ENCODE measurements around the gene FANCC. TPM values are rescaled to one million over a fixed set of nuclear protein-coding genes. Genes with fewer than 3 reads are reported as not detected.
"Not testable (repeated sequence)": the region's sequence is repeated elsewhere in the genome, so short reads cannot be mapped to it uniquely, and the experiment has no call there.

FANCC gene
- total RNA-seq, 1 experiment from 2014 or later, result 34.1 TPM

- DNase-seq (ENCODE audit: low read depth), result no peak
- in situ Hi-C loops (cut with HindIII; ENCODE audit: low pct_unique_long_range_greater_than_20kb, low sequenced_read_pairs), result no loop called here
Measured at GRCh38 chr9:95333426-95333825, 15.9 kb upstream of the FANCC start.

DNA sequence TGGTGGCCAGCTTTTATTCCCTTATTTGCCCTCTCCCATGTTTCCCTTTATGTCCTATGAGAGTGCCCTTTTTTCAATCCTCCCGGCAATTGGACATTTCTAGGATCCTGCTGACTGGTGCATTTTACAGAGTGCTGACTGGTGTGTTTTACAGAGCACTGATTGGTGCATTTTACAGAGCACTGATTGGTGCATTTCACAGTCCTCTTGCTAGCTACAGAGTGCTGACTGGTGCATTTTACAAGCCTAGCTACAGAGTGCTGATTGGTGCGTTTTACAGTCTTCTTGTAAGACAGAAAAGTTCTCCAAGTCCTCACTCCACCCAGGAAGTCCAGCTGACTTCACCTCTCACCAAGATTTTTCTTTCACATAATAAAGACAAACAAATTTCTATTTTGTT lies 15.4 kb upstream of the FANCC start:
- DNase-seq (ENCODE audit: low read depth), result no peak
- in situ Hi-C loops (cut with HindIII; ENCODE audit: low pct_unique_long_range_greater_than_20kb, low sequenced_read_pairs), result no loop called here

- no peak for DNase-seq (ENCODE audit: low read depth)
- in situ Hi-C loops (cut with HindIII; ENCODE audit: low pct_unique_long_range_greater_than_20kb, low sequenced_read_pairs), result no loop called here
Measured at GRCh38 chr9:95330720-95331404, 13.4 kb upstream of the FANCC start.

DNA sequence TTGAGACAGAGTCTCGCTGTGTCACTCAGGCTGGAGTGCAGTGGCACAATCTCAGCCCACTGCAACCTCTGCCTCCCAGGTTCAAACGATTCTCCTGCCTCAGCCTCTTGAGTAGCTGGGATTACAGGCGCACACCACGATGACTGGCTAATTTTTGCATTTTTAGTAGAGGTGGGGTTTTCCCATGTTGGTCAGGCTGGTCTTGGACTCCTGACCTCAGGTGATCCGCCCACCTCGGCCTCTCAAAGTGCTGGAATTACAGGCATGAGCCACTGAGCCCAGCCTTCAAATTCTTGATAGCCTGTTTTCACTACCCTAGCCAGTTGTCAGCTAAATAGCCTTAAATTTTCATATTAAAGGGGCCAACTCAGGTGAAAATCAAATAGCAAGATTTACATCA lies 11.6 kb upstream of the FANCC start:
- in situ Hi-C loops (cut with HindIII; ENCODE audit: low pct_unique_long_range_greater_than_20kb, low sequenced_read_pairs); DNase-seq (ENCODE audit: low read depth): not testable (repeated sequence)

GRCh38 chr9:95327239-95327865 lies 9.8 kb upstream of the FANCC start:
- peak; percentile 20 for DNase-seq (ENCODE audit: low read depth)
- in situ Hi-C loops (cut with HindIII; ENCODE audit: low pct_unique_long_range_greater_than_20kb, low sequenced_read_pairs), result no loop called here

DNA sequence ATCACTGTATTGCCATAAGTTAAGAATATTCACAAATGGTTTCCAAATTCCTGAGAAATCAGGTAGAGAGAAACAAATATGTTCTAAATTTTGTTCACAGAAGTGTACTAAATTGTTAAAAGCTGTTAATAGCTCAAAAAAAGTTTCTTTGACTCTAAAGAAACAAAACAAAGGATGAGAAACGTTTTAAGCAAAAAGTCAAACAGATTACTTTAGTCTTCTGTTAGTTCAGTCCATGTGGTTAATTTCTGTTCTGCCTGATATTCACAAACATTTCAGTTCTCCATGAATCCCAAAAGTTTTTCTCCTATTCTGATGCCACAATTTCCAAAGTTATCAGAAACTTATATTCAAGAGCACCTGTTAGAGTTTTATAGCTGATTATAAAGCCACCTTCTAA lies 7.7 kb upstream of the FANCC start:
- in situ Hi-C loops (cut with HindIII; ENCODE audit: low pct_unique_long_range_greater_than_20kb, low sequenced_read_pairs), result no loop called here
- DNase-seq (ENCODE audit: low read depth), result no peak

DNA sequence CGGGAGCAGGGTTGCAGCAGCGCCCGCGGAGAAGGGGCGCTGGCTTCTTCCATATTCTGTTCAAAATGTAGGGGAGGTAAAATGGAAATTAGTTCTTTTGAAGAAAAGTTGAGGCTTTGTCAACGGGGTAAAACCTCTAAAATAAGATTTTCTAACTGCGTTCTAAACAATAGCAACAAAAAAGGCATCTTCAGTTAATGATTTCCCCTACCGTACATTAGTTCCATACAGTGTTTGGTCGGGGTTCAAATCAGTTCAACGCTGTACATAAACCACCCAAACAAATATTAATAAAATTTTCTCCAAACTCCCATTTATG lies 343 bp upstream of the FANCC start:
- DNase-seq (ENCODE audit: low read depth), result no peak
- in situ Hi-C loops (cut with HindIII; ENCODE audit: low pct_unique_long_range_greater_than_20kb, low sequenced_read_pairs), result no loop called here

DNA sequence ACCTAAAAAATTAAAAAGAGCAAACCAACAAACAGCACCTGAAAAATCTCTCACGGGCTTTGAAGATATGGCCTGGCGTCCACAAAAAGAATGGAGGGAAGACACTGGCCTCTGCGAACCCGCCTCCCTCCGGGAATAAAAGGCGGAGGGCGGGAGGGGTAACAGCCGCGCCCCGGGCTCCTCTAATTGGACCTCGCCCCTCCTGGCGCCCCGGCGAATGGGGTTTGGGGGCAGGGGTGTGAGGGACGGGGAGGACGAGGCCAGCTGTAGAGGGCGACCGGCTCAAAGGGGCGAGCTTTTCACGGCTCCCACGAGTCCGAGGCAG lies 753 bp downstream of the FANCC start:
- DNase-seq (ENCODE audit: low read depth), result peak; percentile 83
- in situ Hi-C loops (cut with HindIII; ENCODE audit: low pct_unique_long_range_greater_than_20kb, low sequenced_read_pairs), result no loop called here

DNA sequence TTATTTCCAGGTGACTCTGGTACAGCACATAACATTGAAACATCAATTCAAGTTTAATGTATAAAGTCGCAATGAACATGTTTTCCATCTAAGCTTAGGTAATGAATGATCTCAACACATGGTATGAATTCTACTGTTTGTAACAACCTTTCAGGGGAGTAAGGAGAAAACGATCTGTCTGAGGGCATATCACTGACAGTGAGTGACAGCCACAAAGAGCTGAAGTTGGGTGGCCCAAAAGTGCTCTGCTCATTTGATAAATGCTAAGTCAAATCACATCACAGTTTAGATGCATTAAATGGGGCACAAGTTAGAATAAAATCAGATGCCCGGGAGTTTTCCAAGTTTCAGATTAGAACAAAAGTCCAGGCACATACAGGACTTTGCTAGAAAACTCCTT lies 1.2 kb downstream of the FANCC start:
- in situ Hi-C loops (cut with HindIII; ENCODE audit: low pct_unique_long_range_greater_than_20kb, low sequenced_read_pairs), result no loop called here
- no peak for DNase-seq (ENCODE audit: low read depth)

DNA sequence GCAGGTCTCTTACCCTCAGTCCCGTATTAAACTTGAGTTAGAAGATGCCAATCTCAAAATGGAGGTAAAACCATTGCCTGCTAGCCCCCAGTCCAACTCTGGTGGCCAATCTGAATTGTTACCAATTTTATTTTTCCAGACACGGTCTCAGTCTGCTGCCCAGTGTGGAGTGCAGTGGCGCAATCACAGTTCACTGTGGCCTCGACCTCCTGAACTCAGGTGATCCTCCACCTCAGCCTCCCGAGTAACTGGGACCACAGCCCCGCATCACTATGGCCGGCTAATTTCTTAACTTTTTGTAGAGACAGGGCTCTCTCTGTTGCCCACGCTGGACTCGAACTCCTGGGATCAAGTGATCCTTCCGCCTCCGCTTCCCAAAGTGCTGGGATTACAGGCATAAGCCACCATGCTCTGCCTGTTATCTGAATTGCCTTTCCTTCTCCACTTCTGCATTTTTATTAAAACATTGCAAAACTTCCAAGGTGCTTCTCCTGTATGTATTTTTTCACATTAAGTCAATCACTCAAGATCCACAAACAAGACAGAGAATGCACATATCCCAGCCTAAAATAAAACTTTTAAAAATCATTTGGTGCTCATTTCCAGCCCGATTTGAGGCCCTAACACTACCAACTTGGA lies 2.3 kb downstream of the FANCC start:
- in situ Hi-C loops (cut with HindIII; ENCODE audit: low pct_unique_long_range_greater_than_20kb, low sequenced_read_pairs), result no loop called here
- DNase-seq (ENCODE audit: low read depth), result peak; percentile 45

- in situ Hi-C loops (cut with HindIII; ENCODE audit: low pct_unique_long_range_greater_than_20kb, low sequenced_read_pairs), result no loop called here
- DNase-seq (ENCODE audit: low read depth), result peak; percentile 91
Measured at GRCh38 chr9:95313010-95313498, 4.5 kb downstream of the FANCC start.

DNA sequence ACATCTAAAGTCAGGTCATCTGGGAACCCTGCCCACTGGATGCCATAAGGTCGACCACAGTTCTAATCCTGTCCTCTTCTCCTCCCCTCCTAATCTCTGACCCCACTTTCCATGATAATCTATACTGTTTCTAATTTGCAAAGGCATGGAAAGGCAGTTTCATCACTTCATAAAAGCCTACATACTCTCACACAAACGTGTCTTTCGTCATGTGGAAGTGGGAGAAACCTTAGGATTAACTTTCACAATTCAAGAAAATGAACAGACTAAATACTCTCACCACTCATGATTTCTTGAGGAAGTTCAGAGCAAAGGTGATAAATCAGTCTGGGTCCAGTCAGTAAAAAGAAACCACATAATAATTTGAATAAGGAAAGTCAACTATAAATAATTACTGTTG lies 5.5 kb downstream of the FANCC start:
- in situ Hi-C loops (cut with HindIII; ENCODE audit: low pct_unique_long_range_greater_than_20kb, low sequenced_read_pairs), result no loop called here

GRCh38 chr9:95307538-95307937 lies 10.0 kb downstream of the FANCC start:
- in situ Hi-C loops (cut with HindIII; ENCODE audit: low pct_unique_long_range_greater_than_20kb, low sequenced_read_pairs), result no loop called here
- DNase-seq (ENCODE audit: low read depth), result no peak

More for the DNA sequence above, 5.5 kb downstream of the FANCC start:
- no peak for DNase-seq (ENCODE audit: low read depth)

DNA sequence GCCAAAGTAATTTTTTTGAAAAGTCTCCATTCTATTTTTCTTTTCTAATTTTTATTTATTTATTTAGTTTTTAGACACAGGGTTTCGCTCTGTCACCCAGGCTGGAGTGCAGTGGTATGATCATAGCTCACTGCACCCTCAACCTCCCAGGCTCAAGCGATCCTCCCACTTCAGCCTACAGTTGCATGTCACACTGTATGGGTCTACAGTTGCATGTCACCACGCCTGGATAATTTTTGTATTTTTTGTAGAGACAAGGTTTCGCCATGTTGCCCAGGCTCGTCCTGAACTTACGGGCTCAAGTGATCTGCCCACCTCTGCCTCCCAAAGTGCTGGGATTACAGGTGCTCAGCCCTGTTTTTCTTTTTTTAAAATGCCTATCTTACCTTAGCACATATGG lies 10.7 kb downstream of the FANCC start:
- in situ Hi-C loops (cut with HindIII; ENCODE audit: low pct_unique_long_range_greater_than_20kb, low sequenced_read_pairs), result no loop called here
- no peak for DNase-seq (ENCODE audit: low read depth)

DNA sequence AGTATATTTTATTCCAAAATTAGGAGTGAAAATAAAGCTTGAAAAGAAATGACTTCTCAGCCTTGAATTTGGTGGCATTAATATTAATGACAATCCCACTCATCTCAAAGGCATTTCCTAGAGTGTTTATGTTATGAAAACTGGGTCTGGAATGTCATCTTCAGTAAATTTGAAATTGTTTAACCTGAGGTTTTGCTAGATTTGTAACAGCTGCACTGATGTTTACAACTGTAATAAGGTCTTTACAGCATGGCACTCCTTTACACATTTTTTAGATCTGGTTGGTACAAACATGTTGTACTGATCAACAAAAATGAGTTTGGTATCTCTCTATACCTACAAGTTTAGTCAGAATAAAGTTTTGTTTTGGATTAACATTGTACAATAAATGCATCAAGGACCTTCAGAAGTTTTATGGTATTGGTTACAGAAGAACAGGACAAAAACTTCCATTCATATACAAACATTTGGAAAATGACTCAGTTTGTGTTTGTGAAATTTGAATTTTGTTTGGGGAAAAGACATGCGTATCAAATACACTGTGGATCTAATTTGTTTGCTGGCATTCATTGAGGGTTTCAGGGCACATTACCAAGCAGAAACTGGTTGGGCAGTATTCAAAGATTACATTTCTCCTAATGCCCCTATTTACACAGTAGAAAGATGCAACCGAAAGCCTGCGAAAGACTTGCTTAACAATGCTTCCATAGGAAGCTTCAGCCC lies 11.6 kb downstream of the FANCC start:
- in situ Hi-C loops (cut with HindIII; ENCODE audit: low pct_unique_long_range_greater_than_20kb, low sequenced_read_pairs), result no loop called here
- no peak for DNase-seq (ENCODE audit: low read depth)

DNA sequence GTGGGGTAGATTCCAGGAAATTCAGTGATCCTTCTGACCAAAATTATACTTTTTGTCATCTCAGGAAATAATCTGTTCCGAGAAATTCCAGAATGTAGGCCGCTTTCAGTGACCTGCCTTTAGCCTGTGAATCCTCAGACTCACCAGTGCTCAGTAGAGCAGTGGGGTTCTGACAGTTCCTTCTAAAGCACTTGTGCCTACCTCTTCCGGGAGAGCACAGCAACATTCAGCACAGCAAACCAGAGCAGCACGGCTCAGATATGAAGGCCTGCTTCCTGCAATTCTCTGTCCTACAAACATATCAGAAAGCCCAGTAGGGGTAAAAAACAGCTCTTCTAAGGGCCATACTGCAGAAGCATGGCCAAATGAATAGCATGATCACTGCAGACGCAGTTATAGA lies 15.0 kb downstream of the FANCC start:
- DNase-seq (ENCODE audit: low read depth), result no peak

DNA sequence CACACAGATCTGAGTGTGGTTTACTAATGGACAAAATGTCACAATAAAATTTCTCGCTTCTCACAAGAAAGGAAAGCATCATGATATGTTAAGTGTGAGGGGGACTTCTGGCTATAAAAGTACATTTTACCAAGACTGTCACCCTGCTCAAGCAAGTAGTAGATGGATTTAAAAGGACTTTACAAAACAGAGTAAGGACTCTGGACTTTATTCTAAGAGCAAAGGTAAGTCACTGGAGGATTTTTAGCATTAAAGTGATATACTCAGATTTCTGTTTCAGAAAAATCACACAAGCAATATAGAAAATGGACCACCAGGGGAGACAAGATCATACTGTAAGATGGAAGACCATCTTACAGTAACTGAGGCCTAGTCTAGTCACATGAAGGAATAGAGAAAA lies 19.7 kb downstream of the FANCC start:
- in situ Hi-C loops (cut with HindIII; ENCODE audit: low pct_unique_long_range_greater_than_20kb, low sequenced_read_pairs), result no loop called here
- no peak for DNase-seq (ENCODE audit: low read depth)

More for the DNA sequence above, 15.0 kb downstream of the FANCC start:
- in situ Hi-C loops (cut with HindIII; ENCODE audit: low pct_unique_long_range_greater_than_20kb, low sequenced_read_pairs), result no loop called here

DNA sequence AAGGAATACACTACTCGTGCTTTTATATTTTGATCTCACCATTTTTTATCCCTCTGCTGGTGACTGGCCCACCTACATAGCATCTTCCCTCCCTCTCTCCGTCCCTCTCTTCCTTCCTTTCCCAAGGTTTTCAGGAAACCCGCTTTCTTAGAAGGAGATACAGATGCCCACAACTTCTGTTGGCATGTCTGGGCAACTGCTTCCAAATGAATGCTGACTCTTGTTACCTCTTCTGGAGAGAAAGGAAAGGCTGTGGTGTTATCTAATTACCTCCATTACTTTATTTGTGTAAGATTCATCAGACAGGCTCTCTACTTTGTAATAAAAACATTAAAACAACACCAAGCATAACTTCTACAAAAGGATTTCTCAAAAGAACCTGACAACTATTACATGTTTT lies 20.2 kb downstream of the FANCC start:
- DNase-seq (ENCODE audit: low read depth), result no peak
- in situ Hi-C loops (cut with HindIII; ENCODE audit: low pct_unique_long_range_greater_than_20kb, low sequenced_read_pairs), result no loop called here

GRCh38 chr9:95296761-95297160 lies 20.7 kb downstream of the FANCC start:
- in situ Hi-C loops (cut with HindIII; ENCODE audit: low pct_unique_long_range_greater_than_20kb, low sequenced_read_pairs), result no loop called here
- DNase-seq (ENCODE audit: low read depth), result no peak
